ENCODE data around the gene DCAKD. TPM values are rescaled to one million over a fixed set of nuclear protein-coding genes. Genes with fewer than 3 reads are reported as not detected.

DCAKD gene
- total RNA-seq, 4 donors from 2014 or later = 26.8 to 57.1 (median 37.7) TPM

- intact Hi-C loops (cut with DNase I; ENCODE audit: low total_unique reads) = loop anchor here (10.0 kb wide), 1 partner anchor 181 kb away; the partner anchor contains the start of gene GFAP
Measured at GRCh38 chr17:45096141-45096540, 44.7 kb upstream of the DCAKD start.

GRCh38 chr17:45093444-45094110 is 42.1 kb upstream of the DCAKD start:
- no peak overlapping the region for H3K4me3 ChIP-seq
- no peaks in the 10 kb centered on the region for H3K9me3 ChIP-seq
- intact Hi-C loops (cut with DNase I; ENCODE audit: low total_unique reads) = loop anchor here (10.0 kb wide), 1 partner anchor 179 kb away; the partner anchor contains the start of gene GFAP
- peaks cover 6 to 15% of the 10 kb centered on the region in 2 donors for H3K4me1 ChIP-seq
- DNase-seq = no peak
- H3K27me3 ChIP-seq = no peaks in the 10 kb centered on the region
- TF ChIP-seq CTCF (IDR thresholded peaks at IDR 0.05) (no peak), POLR2A (IDR thresholded peaks at IDR 0.05) (no peak)
- H3K27ac ChIP-seq = peak overlapping the region; percentile 83 to 87
- H3K36me3 ChIP-seq = no peaks in the 10 kb centered on the region

More at GRCh38 chr17:45096141-45096540, 44.7 kb upstream of the DCAKD start:
- H3K27me3 ChIP-seq = no peaks in the 10 kb centered on the region
- no peaks in the 10 kb centered on the region for H3K9me3 ChIP-seq
- no peaks in the 10 kb centered on the region for H3K36me3 ChIP-seq
- peaks cover 6 to 15% of the 10 kb centered on the region in 2 donors for H3K4me1 ChIP-seq
- no peak overlapping the region for H3K27ac ChIP-seq
- H3K4me3 ChIP-seq = no peak overlapping the region
- no peak for TF ChIP-seq POLR2A (IDR thresholded peaks at IDR 0.05)
- no peak for TF ChIP-seq CTCF (IDR thresholded peaks at IDR 0.05)
- no peak for DNase-seq

- peak; percentile 37 to 44 for TF ChIP-seq POLR2A (IDR thresholded peaks at IDR 0.05)
- peak in 1 of 4 experiments; percentile 6 for TF ChIP-seq CTCF (IDR thresholded peaks at IDR 0.05)
- Histone ChIP-seq H3K27me3 (no peaks in the 10 kb centered on the region), H3K27ac (peak overlapping the region; percentile 83 to 87), H3K4me1 (peaks cover 6 to 15% of the 10 kb centered on the region in 2 donors), H3K4me3 (no peak overlapping the region), H3K9me3 (no peaks in the 10 kb centered on the region), H3K36me3 (no peaks in the 10 kb centered on the region)
- peak; percentile 84 to 90 for DNase-seq
- intact Hi-C loops (cut with DNase I; ENCODE audit: low total_unique reads) = loop anchor here (10.0 kb wide), 1 partner anchor 178 kb away; the partner anchor contains the start of gene GFAP
Measured at GRCh38 chr17:45092911-45093430, 41.5 kb upstream of the DCAKD start.

- H3K4me3 ChIP-seq = no peak overlapping the region
- no peaks in the 10 kb centered on the region for H3K9me3 ChIP-seq
- TF ChIP-seq CTCF (IDR thresholded peaks at IDR 0.05) (no peak), POLR2A (IDR thresholded peaks at IDR 0.05) (no peak)
- intact Hi-C loops (cut with DNase I; ENCODE audit: low total_unique reads) = loop anchor here (10.0 kb wide), 1 partner anchor 177 kb away; the partner anchor contains the start of gene GFAP
- H3K27me3 ChIP-seq = no peaks in the 10 kb centered on the region
- DNase-seq = no peak
- H3K27ac ChIP-seq = peak overlapping the region; percentile 83 to 87
- H3K36me3 ChIP-seq = no peaks in the 10 kb centered on the region
- peaks cover 6 to 15% of the 10 kb centered on the region in 2 donors for H3K4me1 ChIP-seq
Measured at GRCh38 chr17:45091778-45092425, 40.5 kb upstream of the DCAKD start.

Data from uterus (tissue), 4 donors.